GM08714 (cell line): ENCODE data around the gene CLN5.

Experiments used
- H3K4me3 ChIP-seq: fragments of 200-500 bp; sonication (Bioruptor generic); 2 replicates; pipeline ENCODE4 v1.5.1; 2014; ENCODE audit warnings: mild to moderate bottlenecking, low read length, inconsistent platforms
- ZNF274 ChIP-seq: IDR thresholded peaks from 2 replicates; pipeline ENCODE4 v1.6.1; 2012; ENCODE audit warnings: mild to moderate bottlenecking, low read depth, low read length

CLN5 gene

GRCh38 chr13:77022341-77022740, 30.5 kb downstream of the CLN5 start:
- TF ChIP-seq ZNF274, result no peak
- H3K4me3 ChIP-seq, result no peak overlapping the region

- TF ChIP-seq ZNF274, result no peak
- peak overlapping the region; percentile 91 for H3K4me3 ChIP-seq
Measured at GRCh38 chr13:77026255-77026860, 34.5 kb downstream of the CLN5 start.

- H3K4me3 ChIP-seq, result peak within 1 kb of the TSS; percentile 91
- no peak for TF ChIP-seq ZNF274
Measured at GRCh38 chr13:77026861-77027621, 35.2 kb downstream of the CLN5 start, which contains the start of gene FBXL3. FBXL3 (minus strand) TSS chr13:77027159; CDS start chr13:77021860, 5,299 bp downstream.

GRCh38 chr13:77028202-77028601, 36.3 kb downstream of the CLN5 start:
- H3K4me3 ChIP-seq, result no peak overlapping the region
- TF ChIP-seq ZNF274, result no peak

- H3K4me3 ChIP-seq, result no peak overlapping the region
- no peak for TF ChIP-seq ZNF274
Measured at GRCh38 chr13:77029436-77029835, 37.6 kb downstream of the CLN5 start.

GRCh38 chr13:77031656-77032243, 39.9 kb downstream of the CLN5 start:
- H3K4me3 ChIP-seq, result no peak overlapping the region
- TF ChIP-seq ZNF274, result no peak

GRCh38 chr13:77033717-77034302, 41.9 kb downstream of the CLN5 start:
- H3K4me3 ChIP-seq, result no peak overlapping the region
- no peak for TF ChIP-seq ZNF274

GRCh38 chr13:77034881-77035280, 43.0 kb downstream of the CLN5 start:
- TF ChIP-seq ZNF274, result no peak
- no peak overlapping the region for H3K4me3 ChIP-seq

GRCh38 chr13:77036279-77036678, 44.4 kb downstream of the CLN5 start:
- no peak overlapping the region for H3K4me3 ChIP-seq
- no peak for TF ChIP-seq ZNF274

GRCh38 chr13:77038907-77039480, 47.1 kb downstream of the CLN5 start:
- TF ChIP-seq ZNF274, result no peak

GRCh38 chr13:77040076-77040475, 48.2 kb downstream of the CLN5 start:
- no peak overlapping the region for H3K4me3 ChIP-seq
- TF ChIP-seq ZNF274, result no peak

More at GRCh38 chr13:77038907-77039480, 47.1 kb downstream of the CLN5 start:
- H3K4me3 ChIP-seq, result no peak overlapping the region

- no peak for TF ChIP-seq ZNF274
- no peak overlapping the region for H3K4me3 ChIP-seq
Measured at GRCh38 chr13:77040835-77041234, 49.0 kb downstream of the CLN5 start.

- no peak for TF ChIP-seq ZNF274
- H3K4me3 ChIP-seq, result no peak overlapping the region
Measured at GRCh38 chr13:77042566-77043177, 50.8 kb downstream of the CLN5 start.

- TF ChIP-seq ZNF274, result no peak
- H3K4me3 ChIP-seq, result no peak overlapping the region
Measured at GRCh38 chr13:77047649-77048343, 55.9 kb downstream of the CLN5 start.
